Uterus (tissue), 4 donors: ENCODE results near the gene KCNK3. TPM values are rescaled to one million over a fixed set of nuclear protein-coding genes. Genes with fewer than 3 reads are reported as not detected.

Source experiments
- DNase-seq, 2 donors: peaks; one replicate each; pipeline ENCODE4 v3.0.0-alpha.2; 2019 to 2020
- H3K27ac ChIP-seq, 2 donors: fragments of 200-600 bp; sonication (generic); 1 replicate in 1 of 2; 2 replicates in 1 of 2; pipeline ENCODE4 v1.5.1; 2016 to 2018
- H3K27me3 ChIP-seq, 2 donors: fragments of 200-600 bp; sonication (generic); one replicate each; pipeline ENCODE4 v1.5.1; 2018 to 2019; ENCODE audit warnings: control low read depth in 1 of 2
- H3K36me3 ChIP-seq, 2 donors: fragments of 200-600 bp; sonication (generic); one replicate each; pipeline ENCODE4 v1.5.1; 2019; ENCODE audit warnings: control low read depth in 1 of 2
- H3K4me1 ChIP-seq, 2 donors: fragments of 200-600 bp; sonication (generic); one replicate each; pipeline ENCODE4 v1.5.1; 2018 to 2019; ENCODE audit warnings: control low read depth in 1 of 2
- H3K4me3 ChIP-seq, 2 donors: fragments of 200-600 bp; sonication (generic); 1 replicate in 1 of 2; 2 replicates in 1 of 2; pipeline ENCODE4 v1.5.1; 2018 to 2019; ENCODE audit warnings: mild to moderate bottlenecking in 1 of 2
- H3K9me3 ChIP-seq, 2 donors: fragments of 200-600 bp; sonication (generic); one replicate each; pipeline ENCODE4 v1.5.1; 2019; ENCODE audit warnings: control low read depth in 1 of 2
- POLR2A ChIP-seq, 2 donors: fragments of 450-650 bp; IDR thresholded peaks; one replicate each; pipeline ENCODE4 v1.6.1; 2016; ENCODE audit warnings: antibody characterized with exemption in 2 of 2, mild to moderate bottlenecking in 1 of 2, moderate library complexity in 1 of 2
- intact Hi-C: fragments of 100-400 bp; cut with DNase I; formaldehyde crosslinking; loops from one replicate; pipeline ENCODE4 v1.15.1; 2023; ENCODE audit warnings: low total_unique reads
- total RNA-seq, 4 donors: library from RNA; depleted of rRNA in 3 of 4; stranded (reverse); fragments of >200 nt in 3 of 4; gene quantifications; one replicate each; pipeline versions ENCODE4 v1.1.0 to v1.2.4, GENCODE V29; 2014 to 2023
- TF ChIP-seq, protein P1 (sequence below), 4 experiments: fragments of 200-600 bp in 2 of 4; fragments of 450-650 bp in 2 of 4; sonication (generic) in 2 of 4; IDR thresholded peaks; one replicate each; pipeline ENCODE4 v1.5.1; 2016 to 2019; ENCODE audit warnings: antibody characterized with exemption in 4 of 4, mild to moderate bottlenecking in 2 of 4, moderate library complexity in 1 of 4
- donor health status: DM: yes; HTN: yes; CAD: no.

Gene KCNK3
- total RNA-seq, 4 donors from 2014 or later = 0.29 to 7.8 (median 4.6) TPM

DNA sequence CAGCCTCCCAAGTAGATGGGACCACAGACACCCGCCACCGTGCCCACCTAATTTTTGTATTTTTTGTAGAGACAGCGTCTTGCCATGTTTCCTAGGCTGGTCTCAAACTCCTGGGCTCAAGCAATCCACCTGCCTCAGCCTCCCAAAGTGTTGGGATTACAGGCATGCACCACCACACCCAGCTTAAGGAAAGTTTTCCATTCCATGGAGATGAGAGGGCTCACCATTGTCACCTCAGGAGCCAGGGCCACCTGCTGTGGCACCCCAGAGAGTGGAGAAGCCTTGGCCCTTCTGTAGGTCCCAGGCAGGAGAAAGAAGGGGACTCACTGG, 76.2 kb downstream of the KCNK3 start:
- DNase-seq = no peak
- TF ChIP-seq, protein P1, sequence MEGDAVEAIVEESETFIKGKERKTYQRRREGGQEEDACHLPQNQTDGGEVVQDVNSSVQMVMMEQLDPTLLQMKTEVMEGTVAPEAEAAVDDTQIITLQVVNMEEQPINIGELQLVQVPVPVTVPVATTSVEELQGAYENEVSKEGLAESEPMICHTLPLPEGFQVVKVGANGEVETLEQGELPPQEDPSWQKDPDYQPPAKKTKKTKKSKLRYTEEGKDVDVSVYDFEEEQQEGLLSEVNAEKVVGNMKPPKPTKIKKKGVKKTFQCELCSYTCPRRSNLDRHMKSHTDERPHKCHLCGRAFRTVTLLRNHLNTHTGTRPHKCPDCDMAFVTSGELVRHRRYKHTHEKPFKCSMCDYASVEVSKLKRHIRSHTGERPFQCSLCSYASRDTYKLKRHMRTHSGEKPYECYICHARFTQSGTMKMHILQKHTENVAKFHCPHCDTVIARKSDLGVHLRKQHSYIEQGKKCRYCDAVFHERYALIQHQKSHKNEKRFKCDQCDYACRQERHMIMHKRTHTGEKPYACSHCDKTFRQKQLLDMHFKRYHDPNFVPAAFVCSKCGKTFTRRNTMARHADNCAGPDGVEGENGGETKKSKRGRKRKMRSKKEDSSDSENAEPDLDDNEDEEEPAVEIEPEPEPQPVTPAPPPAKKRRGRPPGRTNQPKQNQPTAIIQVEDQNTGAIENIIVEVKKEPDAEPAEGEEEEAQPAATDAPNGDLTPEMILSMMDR (IDR thresholded peaks at IDR 0.05) = no peak
- no peak for TF ChIP-seq POLR2A (IDR thresholded peaks at IDR 0.05)
- peak overlapping the region; percentile 63 to 93 for H3K27ac ChIP-seq
- no peaks in the 10 kb centered on the region for H3K9me3 ChIP-seq
- peaks cover 14 to 35% of the 10 kb centered on the region in 2 donors for H3K4me1 ChIP-seq
- H3K36me3 ChIP-seq = no peaks in the 10 kb centered on the region
- no peak overlapping the region for H3K4me3 ChIP-seq
- intact Hi-C loops = no loop called here
- no peaks in the 10 kb centered on the region for H3K27me3 ChIP-seq

DNA sequence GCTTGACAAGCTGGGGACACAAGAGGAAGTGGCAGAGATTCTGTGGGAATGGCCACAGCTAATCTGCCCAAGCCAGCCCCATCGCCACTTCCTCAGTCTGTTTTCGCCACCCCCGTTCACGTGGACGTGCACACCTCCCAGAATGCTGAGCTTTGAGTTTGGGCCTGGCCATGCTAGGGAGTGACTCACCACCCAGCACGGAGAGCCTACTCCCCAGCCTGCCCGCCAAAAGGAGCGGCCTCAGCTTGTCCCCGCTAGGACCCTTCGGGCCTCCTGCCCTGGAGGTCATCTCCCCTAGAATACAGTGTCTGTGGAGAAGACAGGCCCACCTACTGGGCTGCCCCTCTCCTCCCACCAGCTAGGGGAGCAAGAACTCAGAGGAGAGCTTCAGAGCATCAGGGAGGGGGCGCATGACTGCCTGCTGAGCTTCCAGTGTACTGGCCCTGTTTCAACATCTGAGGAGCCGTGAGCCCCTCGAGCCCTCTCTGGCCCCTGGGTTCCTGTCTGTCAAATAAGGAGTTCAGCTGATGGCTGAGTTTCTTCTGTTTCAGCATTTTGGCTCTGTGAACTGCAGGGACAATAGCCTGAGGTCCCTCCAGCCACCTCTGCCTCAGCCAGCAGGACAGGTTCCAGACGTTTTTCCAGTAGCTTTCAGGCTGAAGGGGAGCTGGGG, 76.7 kb downstream of the KCNK3 start:
- Histone ChIP-seq H3K27me3 (no peaks in the 10 kb centered on the region), H3K36me3 (no peaks in the 10 kb centered on the region), H3K4me1 (peaks cover 14 to 35% of the 10 kb centered on the region in 2 donors), H3K9me3 (no peaks in the 10 kb centered on the region), H3K4me3 (no peak overlapping the region), H3K27ac (peak overlapping the region; percentile 63 to 93)
- intact Hi-C loops = no loop called here
- TF ChIP-seq, protein P1 (IDR thresholded peaks at IDR 0.05) = no peak
- TF ChIP-seq POLR2A (IDR thresholded peaks at IDR 0.05) = no peak
- DNase-seq = peak; percentile 57 to 64

DNA sequence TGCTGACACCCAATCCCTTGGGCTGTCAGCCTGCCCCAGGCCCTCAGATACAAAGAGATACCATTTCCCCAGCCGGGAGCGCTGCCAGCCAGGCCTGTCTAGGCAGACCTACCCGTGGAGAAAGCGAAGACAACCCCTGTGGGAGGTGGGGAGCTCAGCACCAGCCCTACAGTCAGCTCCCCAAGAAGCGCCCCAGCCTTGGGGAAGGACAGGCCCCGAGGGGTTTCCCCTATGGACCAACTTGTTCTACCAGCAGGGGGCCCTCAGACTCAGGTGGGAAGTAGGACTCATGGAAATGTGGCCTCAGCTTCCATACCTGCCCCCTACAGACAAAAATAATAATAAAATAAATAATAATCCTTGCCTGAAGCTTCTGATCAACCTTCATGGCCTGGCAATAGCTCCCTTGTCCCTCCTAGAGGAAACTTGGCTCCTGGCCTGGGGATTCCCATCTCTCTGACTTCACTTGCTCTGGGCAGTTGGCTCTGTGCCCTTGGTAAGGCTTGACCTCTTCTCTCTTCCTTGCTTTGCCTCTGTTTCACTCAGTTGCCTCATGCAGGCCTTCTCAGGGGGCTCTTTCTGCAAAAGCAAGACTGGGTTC, 78.6 kb downstream of the KCNK3 start:
- TF ChIP-seq, protein P1 (IDR thresholded peaks at IDR 0.05) = peak in 1 of 4 experiments; percentile 15
- no peak for TF ChIP-seq POLR2A (IDR thresholded peaks at IDR 0.05)
- peak; percentile 68 to 85 for DNase-seq
- H3K9me3 ChIP-seq = no peaks in the 10 kb centered on the region
- peak overlapping the region; percentile 75 to 93 for H3K27ac ChIP-seq
- intact Hi-C loops = no loop called here
- H3K36me3 ChIP-seq = no peaks in the 10 kb centered on the region
- H3K27me3 ChIP-seq = no peaks in the 10 kb centered on the region
- peaks cover 14 to 23% of the 10 kb centered on the region in 2 donors for H3K4me1 ChIP-seq
- no peak overlapping the region for H3K4me3 ChIP-seq

DNA sequence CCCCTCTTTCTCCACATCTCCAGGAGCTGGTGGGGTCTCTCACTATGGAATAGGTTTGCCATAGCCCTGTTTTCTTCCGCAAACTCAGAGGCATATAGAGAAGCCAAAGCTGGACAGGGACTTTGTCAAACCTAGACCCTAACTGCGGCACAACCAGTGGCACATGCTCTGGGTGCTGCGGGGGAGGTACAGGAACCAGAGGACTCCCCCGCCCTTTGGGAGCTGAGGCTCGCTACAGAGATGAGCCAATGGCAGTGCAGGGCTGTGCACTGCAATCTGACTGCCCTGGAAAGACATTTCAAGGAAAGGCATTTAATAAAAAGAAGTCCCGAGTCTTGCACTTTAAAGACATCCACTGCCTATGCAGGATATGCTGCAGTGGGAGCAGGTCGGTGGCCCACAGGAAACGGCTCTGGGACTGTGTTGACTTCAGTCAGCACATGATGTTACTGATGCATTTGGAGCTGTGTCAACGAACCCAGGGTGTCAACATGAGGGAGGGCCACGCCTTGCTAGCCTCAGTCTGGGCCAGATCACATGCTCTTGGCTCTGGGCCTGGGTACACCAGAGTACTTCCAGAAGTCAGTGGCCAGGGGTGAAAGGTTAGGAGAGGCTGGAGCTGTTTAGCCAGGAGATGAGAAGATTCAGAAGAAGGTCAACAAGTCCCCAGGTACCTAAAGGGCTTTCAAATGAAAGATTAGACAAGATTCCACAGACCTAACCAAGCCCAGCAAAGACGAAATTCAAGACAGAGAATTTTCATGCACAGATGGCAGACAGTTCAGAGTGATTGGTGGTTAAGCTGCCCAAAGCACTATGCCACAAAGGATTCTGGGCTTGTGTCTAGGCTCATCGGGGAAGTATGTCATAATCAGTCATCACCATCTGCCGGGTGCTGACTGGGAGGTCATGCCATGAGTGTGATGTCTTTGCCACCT, 79.8 kb downstream of the KCNK3 start:
- Histone ChIP-seq H3K36me3 (no peaks in the 10 kb centered on the region), H3K9me3 (no peaks in the 10 kb centered on the region), H3K27me3 (no peaks in the 10 kb centered on the region), H3K27ac (peak overlapping the region; percentile 75 to 93), H3K4me3 (no peak overlapping the region), H3K4me1 (peaks cover 14 to 23% of the 10 kb centered on the region in 2 donors)
- intact Hi-C loops = no loop called here
- peak; percentile 89 to 95 for DNase-seq
- peak in 1 of 2 donors; percentile 53 for TF ChIP-seq POLR2A (IDR thresholded peaks at IDR 0.05)
- TF ChIP-seq, protein P1 (IDR thresholded peaks at IDR 0.05) = no peak
